Nephron (organoid): ENCODE measurements around the gene FOXO1.

Experiments used
- H3K27ac Mint-ChIP-seq, 3 experiments: 2 replicates each; pipeline ENCODE4 v1.8.0; 2020; ENCODE audit warnings: mixed read lengths in 3 of 3, mild to moderate bottlenecking in 2 of 3, moderate library complexity in 1 of 3
- H3K27me3 Mint-ChIP-seq: 2 replicates; pipeline ENCODE4 v1.8.0; 2021; ENCODE audit warnings: low read depth, mild to moderate bottlenecking, moderate library complexity, mixed read lengths
- H3K36me3 Mint-ChIP-seq: 2 replicates; pipeline ENCODE4 v1.8.0; 2020; ENCODE audit warnings: low read depth, mixed read lengths
- H3K4me1 Mint-ChIP-seq: 2 replicates; pipeline ENCODE4 v1.8.0; 2020; ENCODE audit warnings: mixed read lengths
- H3K4me3 Mint-ChIP-seq, 3 experiments: 2 replicates each; pipeline ENCODE4 v1.8.0; 2020; ENCODE audit warnings: mild to moderate bottlenecking in 3 of 3, mixed read lengths in 3 of 3, moderate library complexity in 2 of 3
- H3K9me3 Mint-ChIP-seq: 2 replicates; pipeline ENCODE4 v1.8.0; 2020; ENCODE audit warnings: mixed read lengths
- CTCF ChIP-seq, 3 experiments: fragments of 200-600 bp; sonication (generic); IDR thresholded peaks; one replicate each; pipeline ENCODE4 v1.5.0; 2021; ENCODE audit warnings: antibody characterized with exemption in 3 of 3; ENCODE audit not compliant: unreplicated experiment in 3 of 3

The FOXO1 gene

GRCh38 chr13:40519637-40520036 is 146.8 kb downstream of the FOXO1 start:
- Mint-ChIP-seq H3K27me3 (peaks cover 3% of the 10 kb centered on the region), H3K4me1 (peaks cover 13% of the 10 kb centered on the region), H3K36me3 (no peaks in the 10 kb centered on the region), H3K27ac (no peak overlapping the region), H3K4me3 (no peak overlapping the region), H3K9me3 (no peaks in the 10 kb centered on the region)
- no peak for TF ChIP-seq CTCF (IDR thresholded peaks at IDR 0.05; ENCODE audit: unreplicated experiment in 3 of 3)

GRCh38 chr13:40518481-40518882 is 148.0 kb downstream of the FOXO1 start:
- Mint-ChIP-seq H3K4me1 (peaks cover 13% of the 10 kb centered on the region), H3K27ac (no peak overlapping the region), H3K36me3 (no peaks in the 10 kb centered on the region), H3K4me3 (no peak overlapping the region), H3K9me3 (no peaks in the 10 kb centered on the region), H3K27me3 (peaks cover 3% of the 10 kb centered on the region)
- no peak for TF ChIP-seq CTCF (IDR thresholded peaks at IDR 0.05; ENCODE audit: unreplicated experiment in 3 of 3)

GRCh38 chr13:40517486-40518480 is 148.7 kb downstream of the FOXO1 start:
- Mint-ChIP-seq H3K4me3 (no peak overlapping the region), H3K27me3 (peaks cover 3% of the 10 kb centered on the region), H3K36me3 (no peaks in the 10 kb centered on the region), H3K9me3 (no peaks in the 10 kb centered on the region), H3K27ac (no peak overlapping the region), H3K4me1 (peaks cover 13% of the 10 kb centered on the region)
- TF ChIP-seq CTCF (IDR thresholded peaks at IDR 0.05; ENCODE audit: unreplicated experiment in 3 of 3): no peak

GRCh38 chr13:40515702-40516101 is 150.7 kb downstream of the FOXO1 start:
- TF ChIP-seq CTCF (IDR thresholded peaks at IDR 0.05; ENCODE audit: unreplicated experiment in 3 of 3): no peak
- Mint-ChIP-seq H3K9me3 (peaks cover 5% of the 10 kb centered on the region), H3K4me1 (peaks cover 13% of the 10 kb centered on the region)

GRCh38 chr13:40514802-40515201 is 151.6 kb downstream of the FOXO1 start:
- Mint-ChIP-seq H3K27ac (no peak overlapping the region), H3K4me3 (no peak overlapping the region), H3K4me1 (peaks cover 13% of the 10 kb centered on the region), H3K27me3 (peaks cover 6% of the 10 kb centered on the region), H3K9me3 (peaks cover 8% of the 10 kb centered on the region), H3K36me3 (no peaks in the 10 kb centered on the region)
- no peak for TF ChIP-seq CTCF (IDR thresholded peaks at IDR 0.05; ENCODE audit: unreplicated experiment in 3 of 3)

More at GRCh38 chr13:40515702-40516101, 150.7 kb downstream of the FOXO1 start:
- Mint-ChIP-seq H3K4me3 (no peak overlapping the region), H3K27ac (no peak overlapping the region), H3K27me3 (peaks cover 6% of the 10 kb centered on the region), H3K36me3 (no peaks in the 10 kb centered on the region)
